Measurements from ENCODE around the gene ROPN1. TPM values are rescaled to one million over a fixed set of nuclear protein-coding genes. Genes with fewer than 3 reads are reported as not detected.
"Not testable (repeated sequence)": the region's sequence is repeated elsewhere in the genome, so short reads cannot be mapped to it uniquely, and the experiment has no call there.

Gene ROPN1
- total RNA-seq, 6 donors from 2014 or later, result not detected

DNA sequence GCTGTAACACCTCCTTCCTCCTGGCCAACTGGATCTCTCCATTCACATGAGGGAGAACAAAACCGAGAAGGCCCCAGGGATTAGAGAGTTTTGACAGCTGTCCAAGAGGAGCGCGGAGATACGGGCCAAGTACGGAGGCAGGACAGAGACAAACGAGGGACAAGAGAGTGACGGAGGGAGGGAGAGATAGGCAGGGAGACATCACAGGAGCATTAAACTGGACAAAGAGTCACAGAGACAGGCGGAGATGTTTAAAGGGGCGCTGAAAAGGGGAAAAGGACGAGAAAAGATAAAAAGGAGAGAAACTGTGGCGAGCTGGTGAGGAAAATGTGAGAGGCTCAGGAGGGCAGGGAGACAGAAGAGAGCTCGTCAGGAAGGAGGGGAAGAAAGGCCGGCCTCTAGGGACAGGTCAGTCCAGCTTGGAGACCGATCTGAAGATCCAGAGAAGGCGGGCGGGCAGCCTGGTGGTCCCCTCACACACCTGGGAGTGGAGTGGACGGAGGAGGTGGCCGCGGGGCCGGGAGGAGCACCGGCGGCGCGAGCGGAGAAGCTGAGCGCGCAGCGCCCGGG lies 40.5 kb upstream of the ROPN1 start:
- H3K4me3 ChIP-seq, result peak overlapping the region; percentile 70 to 80 (median 75)
- H3K4me1 ChIP-seq, result peaks cover 10 to 22% (median 12%) of the 10 kb centered on the region in 4 donors
- TF ChIP-seq POLR2A (IDR thresholded peaks at IDR 0.05) (peak in 1 of 4 donors; percentile 1), EP300 (IDR thresholded peaks at IDR 0.05) (no peak), POLR2AphosphoS5 (IDR thresholded peaks at IDR 0.05) (no peak)
- DNase-seq, result no peak
- H3K27ac ChIP-seq, result peak overlapping the region; percentile 70 to 92 (median 78)
- peaks cover 0 to 21% (median 10%) of the 10 kb centered on the region in 4 donors for H3K27me3 ChIP-seq
- no peaks in the 10 kb centered on the region for H3K9me3 ChIP-seq
- 19 to 20% methylated on average over 26 to 29 of the region's 29 CpGs for WGBS, 2 donors
- no peaks in the 10 kb centered on the region for H3K36me3 ChIP-seq
- peak in 1 of 2 donors; percentile 6 for ATAC-seq (ENCODE audit: low FRiP score in 2 of 2)

DNA sequence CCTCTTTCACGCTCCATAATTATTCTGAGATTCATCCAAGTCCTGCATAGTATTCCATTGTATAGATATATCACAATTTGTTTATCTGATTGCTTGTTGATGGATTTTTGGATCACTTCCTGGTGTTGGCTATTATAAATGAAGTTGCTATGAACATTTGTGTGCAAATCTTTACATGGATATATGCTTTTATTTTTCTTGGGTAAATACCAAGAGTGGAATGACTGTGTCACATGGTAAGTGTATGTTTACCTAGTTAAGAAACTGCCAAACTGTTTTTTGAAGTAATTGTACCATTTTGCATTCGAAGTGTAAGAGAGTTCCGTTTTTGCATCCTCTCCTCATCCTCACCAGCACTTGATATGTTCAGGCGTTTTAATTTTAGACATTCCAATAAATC lies 34.6 kb upstream of the ROPN1 start:
- TF ChIP-seq EP300 (IDR thresholded peaks at IDR 0.05), result no peak
- TF ChIP-seq POLR2AphosphoS5 (IDR thresholded peaks at IDR 0.05), result no peak
- no peak for TF ChIP-seq POLR2A (IDR thresholded peaks at IDR 0.05)
- TF ChIP-seq, protein P1, sequence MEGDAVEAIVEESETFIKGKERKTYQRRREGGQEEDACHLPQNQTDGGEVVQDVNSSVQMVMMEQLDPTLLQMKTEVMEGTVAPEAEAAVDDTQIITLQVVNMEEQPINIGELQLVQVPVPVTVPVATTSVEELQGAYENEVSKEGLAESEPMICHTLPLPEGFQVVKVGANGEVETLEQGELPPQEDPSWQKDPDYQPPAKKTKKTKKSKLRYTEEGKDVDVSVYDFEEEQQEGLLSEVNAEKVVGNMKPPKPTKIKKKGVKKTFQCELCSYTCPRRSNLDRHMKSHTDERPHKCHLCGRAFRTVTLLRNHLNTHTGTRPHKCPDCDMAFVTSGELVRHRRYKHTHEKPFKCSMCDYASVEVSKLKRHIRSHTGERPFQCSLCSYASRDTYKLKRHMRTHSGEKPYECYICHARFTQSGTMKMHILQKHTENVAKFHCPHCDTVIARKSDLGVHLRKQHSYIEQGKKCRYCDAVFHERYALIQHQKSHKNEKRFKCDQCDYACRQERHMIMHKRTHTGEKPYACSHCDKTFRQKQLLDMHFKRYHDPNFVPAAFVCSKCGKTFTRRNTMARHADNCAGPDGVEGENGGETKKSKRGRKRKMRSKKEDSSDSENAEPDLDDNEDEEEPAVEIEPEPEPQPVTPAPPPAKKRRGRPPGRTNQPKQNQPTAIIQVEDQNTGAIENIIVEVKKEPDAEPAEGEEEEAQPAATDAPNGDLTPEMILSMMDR (IDR thresholded peaks at IDR 0.05), result no peak
- ATAC-seq (ENCODE audit: low FRiP score in 2 of 2) (no peak), DNase-seq (no peak)
- no peak overlapping the region for H3K27ac ChIP-seq
- no peaks in the 10 kb centered on the region for H3K27me3 ChIP-seq
- 56 to 65% methylated on average over 4 of the region's 4 CpGs for WGBS, 2 donors
- H3K9me3 ChIP-seq, result no peaks in the 10 kb centered on the region
- no peak overlapping the region for H3K4me3 ChIP-seq
- H3K36me3 ChIP-seq, result no peaks in the 10 kb centered on the region
- no peaks in the 10 kb centered on the region for H3K4me1 ChIP-seq

DNA sequence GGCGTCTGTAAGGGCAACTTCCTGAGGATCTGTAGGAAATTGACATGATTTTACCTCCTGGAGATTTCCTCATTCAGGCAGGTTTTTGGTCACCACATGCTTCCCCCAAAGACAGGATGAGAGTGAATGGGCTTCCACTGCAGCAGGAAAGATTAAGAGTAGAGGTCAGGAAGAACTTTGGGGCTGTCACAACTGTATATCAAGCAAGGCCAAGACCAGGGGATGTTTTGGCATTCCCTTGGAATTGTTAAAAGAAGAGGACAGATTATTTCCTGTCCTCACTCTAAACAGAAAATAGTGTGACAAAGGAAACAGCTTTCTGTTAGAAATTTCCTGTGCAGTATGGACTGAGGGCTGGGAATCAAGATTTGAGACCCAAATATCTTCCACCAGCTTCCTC lies 31.6 kb upstream of the ROPN1 start:
- not testable (repeated sequence) for H3K4me3 ChIP-seq; H3K27ac ChIP-seq; ATAC-seq (ENCODE audit: low FRiP score in 2 of 2); H3K36me3 ChIP-seq; H3K9me3 ChIP-seq; H3K27me3 ChIP-seq; DNase-seq; H3K4me1 ChIP-seq
- 50 to 80% methylated on average over 1 of the region's 1 CpG for WGBS, 2 donors

DNA sequence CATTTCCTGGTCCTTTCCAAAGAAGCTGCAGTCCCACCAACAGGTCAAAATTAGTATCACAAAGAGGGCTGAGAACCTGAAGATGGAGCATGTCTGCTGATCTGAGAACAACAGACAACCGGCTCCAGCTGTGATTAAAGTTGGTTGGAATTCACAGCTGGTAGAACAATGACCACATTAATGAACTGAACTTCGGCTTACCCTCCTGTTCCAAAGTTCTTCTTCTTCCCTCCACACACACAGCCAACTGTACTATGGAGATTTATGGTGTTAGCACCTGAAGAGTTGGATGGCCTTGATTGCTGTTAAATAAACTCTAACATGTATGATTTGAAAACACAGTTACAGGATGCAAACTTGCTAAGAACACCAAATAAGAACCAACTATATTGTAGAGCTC lies 27.4 kb upstream of the ROPN1 start:
- TF ChIP-seq EP300 (IDR thresholded peaks at IDR 0.05) (no peak), POLR2AphosphoS5 (IDR thresholded peaks at IDR 0.05) (no peak), POLR2A (IDR thresholded peaks at IDR 0.05) (no peak)
- TF ChIP-seq, protein P1 (IDR thresholded peaks at IDR 0.05), result no peak
- no peak overlapping the region for H3K27ac ChIP-seq
- no peak overlapping the region for H3K4me3 ChIP-seq
- H3K9me3 ChIP-seq, result no peaks in the 10 kb centered on the region
- no peak for ATAC-seq (ENCODE audit: low FRiP score in 2 of 2)
- H3K27me3 ChIP-seq, result no peaks in the 10 kb centered on the region
- no peaks in the 10 kb centered on the region for H3K4me1 ChIP-seq
- no peaks in the 10 kb centered on the region for H3K36me3 ChIP-seq
- 81 to 83% methylated on average over 2 of the region's 2 CpGs for WGBS, 2 donors
- no peak for DNase-seq

DNA sequence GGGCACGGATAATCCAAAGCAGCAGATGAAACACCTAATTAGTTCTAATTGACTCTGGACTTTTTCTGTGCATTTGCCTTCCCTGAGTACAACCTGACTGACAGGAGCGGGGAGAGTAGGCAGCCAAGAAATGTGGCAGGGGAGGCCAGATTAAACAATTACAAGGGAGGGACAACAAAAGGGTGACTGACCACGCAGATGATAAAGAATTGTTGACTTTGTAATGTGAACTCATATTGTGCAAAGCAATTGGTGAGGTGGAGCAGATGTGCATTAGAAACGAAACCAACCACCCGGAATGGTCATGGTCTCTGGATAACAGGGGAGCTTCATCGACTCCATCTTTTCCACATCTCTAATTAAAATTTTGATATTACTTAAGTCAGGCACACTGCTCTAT lies 25.6 kb upstream of the ROPN1 start:
- not testable (repeated sequence) for H3K9me3 ChIP-seq; H3K27ac ChIP-seq; H3K36me3 ChIP-seq; H3K27me3 ChIP-seq; H3K4me3 ChIP-seq; DNase-seq; ATAC-seq (ENCODE audit: low FRiP score in 2 of 2); H3K4me1 ChIP-seq
- 89% methylated on average over 6 of the region's 6 CpGs for WGBS, 2 donors

DNA sequence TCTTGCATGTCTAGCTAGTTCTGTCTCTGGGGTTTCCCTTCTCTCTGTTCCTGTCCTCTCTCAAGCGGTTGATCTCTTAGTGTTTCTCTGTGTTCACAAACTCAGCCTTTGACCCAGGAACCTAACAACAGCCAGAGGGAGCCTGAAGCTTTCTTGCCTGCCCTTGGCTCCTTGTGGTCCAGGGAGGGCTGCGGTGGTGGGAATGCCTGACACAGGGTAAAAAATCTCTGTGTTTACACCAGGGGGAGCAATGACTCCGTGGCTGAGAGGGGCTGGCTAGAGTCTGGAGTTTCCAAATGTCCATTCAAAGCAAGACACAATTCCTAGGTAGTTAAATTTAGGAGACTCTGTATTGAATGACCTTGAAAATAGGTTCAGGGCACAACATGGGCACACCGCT lies 24.6 kb upstream of the ROPN1 start:
- not testable (repeated sequence) for H3K4me1 ChIP-seq, H3K27ac ChIP-seq, H3K27me3 ChIP-seq, H3K9me3 ChIP-seq, H3K4me3 ChIP-seq, H3K36me3 ChIP-seq, DNase-seq
- 16 to 18% methylated on average over 4 of the region's 4 CpGs for WGBS, 2 donors
- peak; percentile 69 to 79 for ATAC-seq (ENCODE audit: low FRiP score in 2 of 2)
- TF ChIP-seq, protein P1 (IDR thresholded peaks at IDR 0.05), result peak in 5 of 6 experiments; percentile 22 to 59 (median 45)

Measured in upper lobe of left lung (tissue), 6 donors.